GM21529 (cell line): Measurements from ENCODE around the gene RAB11A.
A peak's percentile ranks its signal among the peaks of the same experiment; 100 is the strongest.

ENCODE experiments used
- ATAC-seq: cut with Tn5 transposase; IDR thresholded peaks from one replicate; pipeline ENCODE4 v1.9.1; 2021; ENCODE audit not compliant: unreplicated experiment

The RAB11A gene

DNA sequence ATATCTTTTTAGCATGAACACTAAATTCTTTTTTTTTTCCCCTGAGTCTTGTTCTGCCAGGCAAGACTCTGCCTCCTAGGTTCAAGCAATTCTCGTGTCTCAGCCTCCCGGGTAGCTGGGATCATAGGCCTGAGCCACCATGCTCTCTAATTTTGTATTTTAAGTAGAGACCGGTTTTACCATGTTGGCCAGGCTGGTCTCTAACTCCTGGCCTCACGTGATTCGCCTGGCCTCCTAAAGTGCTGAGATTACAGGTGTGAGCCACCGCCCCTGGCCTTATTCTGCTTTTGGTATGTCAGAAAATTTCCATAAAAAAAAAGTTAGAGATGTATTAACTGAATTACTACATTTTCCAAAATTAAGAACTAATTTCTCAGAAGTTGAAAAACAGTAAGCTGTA, 14.3 kb downstream of the RAB11A start:
- ATAC-seq: no peak

DNA sequence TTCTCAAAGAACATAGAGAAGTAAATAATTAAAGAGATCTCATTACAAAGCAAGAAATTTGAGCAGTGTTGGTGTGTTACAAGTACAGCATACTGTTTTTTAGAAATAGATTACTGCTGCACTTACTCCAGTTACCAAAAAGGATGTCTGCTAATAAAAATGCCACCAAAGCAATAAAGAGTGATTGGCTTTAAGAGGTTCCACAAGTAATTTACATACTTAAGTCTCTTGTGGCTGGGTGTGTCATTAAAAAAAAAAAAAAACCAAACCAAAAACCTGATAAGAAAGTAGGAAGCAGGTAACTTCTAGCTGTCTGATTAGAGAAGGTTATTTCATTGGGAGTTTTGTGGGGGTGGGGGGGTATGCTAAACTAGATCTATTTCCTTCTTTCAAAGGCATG, 15.2 kb downstream of the RAB11A start:
- ATAC-seq: no peak

DNA sequence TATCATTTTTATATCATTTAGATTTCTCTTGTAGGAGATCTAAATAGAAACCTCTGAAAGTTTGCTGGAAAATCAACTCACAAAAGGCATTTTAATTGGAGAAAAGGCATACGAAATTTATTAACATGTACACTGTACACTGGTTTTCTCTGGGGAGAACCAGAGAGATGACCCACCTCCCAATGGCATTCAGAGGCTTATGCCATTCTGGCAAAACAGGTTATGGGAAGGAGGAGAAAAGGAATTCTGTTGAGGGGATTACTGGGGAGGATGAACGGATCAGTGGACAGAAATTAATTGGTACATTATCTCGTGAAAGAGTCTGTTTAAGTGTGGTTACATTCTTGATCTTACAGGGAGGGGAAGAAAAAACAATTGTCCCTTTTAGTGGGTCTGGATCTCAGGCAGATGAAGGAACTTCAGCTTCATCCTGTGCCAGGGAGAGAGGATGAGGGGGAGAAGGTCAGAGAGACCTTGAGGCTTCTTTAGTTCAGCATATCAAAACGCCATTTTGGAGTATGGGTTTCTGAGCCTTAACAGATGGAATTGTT, 16.5 kb downstream of the RAB11A start:
- ATAC-seq: no peak

DNA sequence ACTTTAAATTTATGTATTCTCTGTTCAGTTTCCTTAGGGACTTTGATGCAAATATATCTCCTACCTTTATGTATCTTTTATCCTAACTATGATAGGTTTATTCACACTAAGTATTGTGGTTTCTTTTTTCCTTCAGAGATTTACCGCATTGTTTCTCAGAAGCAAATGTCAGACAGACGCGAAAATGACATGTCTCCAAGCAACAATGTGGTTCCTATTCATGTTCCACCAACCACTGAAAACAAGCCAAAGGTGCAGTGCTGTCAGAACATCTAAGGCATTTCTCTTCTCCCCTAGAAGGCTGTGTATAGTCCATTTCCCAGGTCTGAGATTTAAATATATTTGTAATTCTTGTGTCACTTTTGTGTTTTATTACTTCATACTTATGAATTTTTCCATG, 18.3 kb downstream of the RAB11A start:
- ATAC-seq: no peak

DNA sequence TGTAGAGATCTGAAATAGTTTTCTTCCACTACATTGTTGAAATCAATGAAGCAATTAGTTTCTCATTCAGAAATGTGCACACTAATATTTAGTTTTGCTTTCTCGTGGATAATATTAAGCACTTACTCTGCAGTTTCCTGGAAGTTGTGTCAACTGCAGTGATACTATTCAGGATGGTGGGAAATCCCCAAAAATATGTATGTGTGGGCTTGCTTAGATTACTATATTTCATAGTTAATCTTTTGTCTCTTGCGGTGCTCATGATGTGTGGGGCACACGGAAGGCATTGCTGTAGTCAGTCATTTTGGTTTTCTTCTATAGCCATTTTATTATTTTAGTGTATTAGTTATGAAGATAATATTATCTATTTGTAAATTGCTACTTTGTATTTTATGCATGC, 19.7 kb downstream of the RAB11A start:
- no peak for ATAC-seq

DNA sequence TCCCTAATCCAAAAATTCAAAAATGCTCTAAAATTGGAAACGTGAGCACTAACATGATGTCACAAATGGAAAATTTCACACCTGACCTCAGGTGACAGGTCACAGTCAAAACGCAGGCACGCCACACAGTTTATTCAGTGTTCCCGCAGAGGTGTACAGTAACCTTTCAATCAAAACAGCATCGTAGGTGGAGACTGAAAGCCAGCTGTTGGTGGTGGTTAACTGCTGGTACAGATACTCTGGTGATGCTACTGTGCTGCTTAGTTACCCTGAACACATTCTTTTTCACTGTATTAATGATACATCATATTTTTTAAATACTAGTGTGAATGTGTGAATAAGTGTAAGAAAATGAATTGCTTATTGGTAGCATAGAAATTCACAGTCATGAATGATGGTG, 23.8 kb downstream of the RAB11A start:
- ATAC-seq: no peak

DNA sequence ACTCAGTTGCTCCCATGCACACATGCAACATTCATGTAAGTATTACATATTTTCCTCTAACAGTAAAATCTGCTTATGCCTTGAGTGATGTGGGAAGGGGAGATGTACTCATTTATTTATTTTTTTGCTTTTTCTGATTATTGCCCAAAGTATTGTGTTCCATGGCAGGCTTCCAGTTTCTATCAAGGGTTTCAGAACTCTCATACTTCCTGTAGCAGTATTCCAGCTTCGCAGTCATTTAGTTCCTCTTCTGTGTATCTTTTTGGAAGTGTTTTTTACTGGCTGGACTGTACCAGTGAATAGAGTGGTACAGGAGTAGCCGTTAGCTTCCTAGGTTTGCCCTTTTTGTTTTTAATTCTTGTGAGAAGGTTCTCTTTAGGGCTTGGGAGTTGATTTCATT, 26.9 kb downstream of the RAB11A start:
- no peak for ATAC-seq

DNA sequence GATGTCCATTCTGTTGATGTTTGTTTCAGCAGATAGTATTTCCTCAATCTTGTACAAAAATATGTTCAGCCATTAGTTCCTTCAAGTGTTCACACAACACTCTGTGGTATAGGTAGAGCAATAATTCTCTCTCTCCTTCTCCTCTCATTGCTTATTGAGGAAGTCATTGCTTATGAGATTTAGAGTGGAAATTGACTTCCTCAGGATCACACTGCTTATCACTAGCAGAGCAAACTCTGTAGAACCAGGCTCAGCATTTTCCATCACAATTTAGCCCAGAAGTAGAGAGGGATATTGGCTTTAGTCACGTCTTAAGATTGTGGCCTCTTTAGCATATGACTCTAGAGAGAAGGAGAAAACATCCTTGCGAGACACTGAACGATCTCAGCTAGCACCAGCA, 31.2 kb downstream of the RAB11A start:
- ATAC-seq: no peak

DNA sequence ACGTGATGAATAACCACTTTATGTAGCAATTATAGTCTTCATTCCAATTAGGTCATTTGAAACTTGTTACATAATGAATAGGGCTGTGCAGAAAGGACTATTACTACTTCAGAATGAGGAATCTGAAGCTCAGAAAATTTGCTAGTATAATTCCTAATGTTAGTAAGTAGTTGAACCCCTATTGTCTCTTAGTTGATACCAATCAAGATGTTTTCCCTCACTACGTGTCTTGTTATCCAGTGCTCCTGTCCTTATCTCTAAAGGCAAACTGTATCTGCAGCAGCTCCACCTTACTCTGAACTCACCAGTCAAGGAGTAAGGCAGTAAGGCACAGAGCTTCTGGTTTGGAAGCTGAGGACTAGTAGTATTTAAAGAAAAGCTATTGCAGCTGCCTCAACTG, 32.0 kb downstream of the RAB11A start:
- ATAC-seq: no peak

DNA sequence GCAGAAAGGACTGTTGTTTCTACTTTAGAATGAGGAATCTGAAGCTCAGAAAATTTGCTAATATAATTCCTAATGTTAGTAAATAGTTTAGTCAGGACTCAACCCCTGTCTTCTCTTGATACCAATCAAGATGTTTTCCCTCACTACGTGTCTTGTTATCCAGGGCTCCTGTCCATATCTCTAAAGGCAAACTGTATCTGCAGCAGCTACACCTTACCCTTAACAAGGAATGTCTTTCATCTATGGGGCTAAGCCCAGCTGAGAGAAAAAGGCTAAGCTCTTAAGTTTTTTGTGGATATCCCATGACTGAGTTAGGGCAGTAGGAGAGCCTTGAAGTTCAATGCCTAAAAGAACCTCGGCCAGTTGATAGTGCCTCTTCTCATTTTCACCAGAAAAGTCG, 32.5 kb downstream of the RAB11A start:
- ATAC-seq: no peak

DNA sequence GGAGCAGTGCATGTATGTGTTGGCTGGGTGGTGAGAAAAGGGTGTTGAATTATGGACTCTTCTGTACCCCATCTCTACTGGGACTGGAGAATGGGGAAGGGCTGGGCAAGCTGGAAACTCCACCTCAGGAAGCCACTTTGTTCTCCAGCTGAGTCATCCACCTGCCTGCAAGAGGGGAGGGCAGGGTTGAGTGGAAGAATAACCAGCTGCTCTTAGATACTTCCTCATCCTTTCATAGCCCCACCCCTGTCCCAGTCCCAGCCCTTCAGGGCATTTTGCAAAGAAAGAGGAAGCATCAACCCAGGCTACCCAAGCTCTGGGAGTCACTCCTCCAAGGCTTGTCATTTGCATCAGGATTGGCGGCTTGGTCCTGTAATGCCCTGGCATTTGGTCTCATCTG, 33.1 kb downstream of the RAB11A start:
- ATAC-seq: peak; percentile 88

DNA sequence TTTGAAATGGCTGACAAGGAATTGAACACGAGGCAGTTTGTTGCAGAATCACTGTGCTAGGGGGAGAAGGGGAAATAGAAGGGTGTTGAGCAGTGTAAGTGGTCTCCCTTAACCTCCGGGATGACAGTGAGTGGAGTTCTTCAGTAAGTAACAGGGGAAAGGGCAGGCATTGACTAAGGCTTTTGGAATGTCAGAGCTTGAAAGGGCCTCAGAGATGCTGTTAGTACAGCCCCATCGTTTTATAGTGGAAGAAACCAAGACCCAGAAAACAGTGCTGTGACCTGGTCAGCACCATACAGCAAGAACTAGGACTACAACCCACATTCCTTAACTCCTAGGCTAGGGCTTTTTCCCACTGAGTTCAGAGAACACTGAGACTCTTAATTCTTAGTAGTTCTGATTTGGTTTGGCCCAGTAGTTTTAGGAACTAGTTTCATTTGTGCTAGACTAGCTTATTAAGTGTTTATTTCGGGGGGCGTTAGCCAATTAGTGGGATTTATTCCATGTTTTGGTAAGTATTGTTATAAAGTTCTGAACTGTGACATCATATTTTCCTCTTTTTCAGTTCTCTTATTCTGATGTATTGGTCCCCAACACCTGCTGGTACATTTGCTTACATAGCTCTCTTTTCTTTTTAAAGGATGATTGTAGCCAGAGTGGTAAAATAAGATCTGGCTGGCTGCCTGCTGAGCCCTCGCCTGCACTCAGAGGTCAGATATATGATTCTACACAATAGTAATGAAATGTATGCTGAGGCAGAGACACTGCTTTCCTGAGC, 34.2 kb downstream of the RAB11A start:
- no peak for ATAC-seq

DNA sequence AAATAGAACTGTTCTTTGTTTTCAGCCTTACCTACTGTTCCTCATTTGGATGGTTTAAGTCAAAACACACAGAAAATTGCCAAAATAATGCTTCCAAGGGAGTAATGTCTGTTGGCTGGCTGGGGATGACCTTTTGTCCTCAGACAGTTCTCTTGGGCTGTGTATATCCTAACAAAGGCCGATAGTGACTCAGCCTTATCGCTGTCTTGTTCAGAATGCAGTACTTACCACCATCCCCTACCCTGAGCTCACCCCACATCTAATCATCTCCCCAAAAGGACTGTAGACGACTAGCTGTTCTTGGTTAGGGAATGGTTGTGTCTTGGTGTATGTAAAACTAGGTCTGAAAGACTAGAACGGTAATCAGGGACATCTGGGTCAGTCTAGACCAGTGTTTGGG, 35.0 kb downstream of the RAB11A start:
- no peak for ATAC-seq

DNA sequence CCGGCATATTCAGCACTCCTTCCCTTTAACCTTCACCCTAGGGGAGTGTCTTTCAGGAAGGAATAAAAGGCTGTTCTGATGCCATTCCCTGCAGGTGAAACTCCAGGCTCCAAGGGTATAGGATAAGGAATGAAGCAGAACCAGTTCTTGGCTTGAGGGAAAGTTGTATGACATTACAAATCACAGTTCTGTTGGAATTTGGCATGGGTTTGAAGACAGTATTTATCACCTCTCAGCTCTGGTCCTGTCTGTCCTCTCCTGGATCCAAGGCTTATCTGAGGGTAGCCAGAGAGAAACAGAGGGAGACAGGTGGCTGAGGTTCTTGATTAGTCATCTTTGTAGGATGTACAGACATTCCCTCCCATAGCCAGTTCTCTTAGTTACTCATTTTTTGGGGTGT, 37.1 kb downstream of the RAB11A start:
- ATAC-seq: no peak

DNA sequence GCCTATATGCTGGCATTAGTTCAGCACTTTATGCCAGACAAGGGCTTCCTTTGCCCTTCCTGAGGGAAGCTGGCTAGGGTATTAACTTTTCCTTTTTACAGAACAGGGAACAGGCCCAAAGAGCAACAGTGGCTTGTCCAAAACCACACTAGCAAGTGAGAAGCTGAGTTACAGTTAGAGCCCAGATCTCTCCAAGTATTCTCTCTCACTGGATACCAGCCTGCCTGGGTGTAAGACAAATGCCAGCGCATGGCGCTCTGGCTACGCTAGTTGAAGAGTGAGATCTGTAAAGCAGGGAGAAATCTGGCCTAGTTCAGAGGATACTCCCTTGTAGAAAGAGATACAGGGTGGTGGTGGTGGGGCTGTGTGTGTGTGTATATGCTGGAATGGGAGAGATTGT, 38.4 kb downstream of the RAB11A start:
- no peak for ATAC-seq

DNA sequence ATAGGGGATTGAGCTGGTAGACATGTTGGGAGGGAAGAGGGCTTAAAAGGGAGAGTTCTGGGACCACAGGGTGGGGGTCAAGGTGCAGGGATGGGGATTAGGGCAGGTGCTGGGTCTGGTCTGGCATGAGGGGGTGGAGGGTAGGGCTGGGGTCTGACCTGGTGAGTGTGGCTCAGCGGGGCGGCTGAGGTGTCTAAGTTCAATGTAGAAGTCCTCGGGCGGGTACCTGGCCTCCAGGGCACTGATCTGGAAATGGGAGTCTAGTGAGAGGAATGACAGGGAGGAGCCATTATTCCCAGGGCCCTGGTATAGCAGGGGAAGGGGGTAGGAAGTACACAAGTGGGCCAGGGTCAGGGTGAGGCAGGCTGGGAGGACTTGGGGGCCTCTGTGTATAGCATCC, 39.6 kb downstream of the RAB11A start:
- ATAC-seq: no peak

DNA sequence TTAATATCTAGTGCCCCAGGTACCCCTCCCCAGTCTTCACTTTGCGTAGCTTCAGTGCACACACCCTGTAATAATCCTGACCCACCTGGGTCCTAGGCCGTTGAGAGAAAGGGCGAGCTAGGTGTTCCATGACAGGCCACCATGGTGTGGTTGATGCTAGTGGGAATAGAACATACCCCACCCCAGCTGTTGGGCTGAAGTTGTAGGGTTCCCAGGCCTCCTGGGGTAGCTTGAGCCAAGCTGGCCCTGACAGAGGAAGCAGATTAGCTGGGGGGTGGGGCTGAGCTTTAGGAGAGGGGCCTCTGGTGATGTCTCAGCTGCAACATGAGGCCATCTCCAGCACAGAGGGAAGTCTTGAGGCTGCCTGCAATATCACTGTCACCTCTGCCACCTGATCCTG, 40.5 kb downstream of the RAB11A start:
- no peak for ATAC-seq

DNA sequence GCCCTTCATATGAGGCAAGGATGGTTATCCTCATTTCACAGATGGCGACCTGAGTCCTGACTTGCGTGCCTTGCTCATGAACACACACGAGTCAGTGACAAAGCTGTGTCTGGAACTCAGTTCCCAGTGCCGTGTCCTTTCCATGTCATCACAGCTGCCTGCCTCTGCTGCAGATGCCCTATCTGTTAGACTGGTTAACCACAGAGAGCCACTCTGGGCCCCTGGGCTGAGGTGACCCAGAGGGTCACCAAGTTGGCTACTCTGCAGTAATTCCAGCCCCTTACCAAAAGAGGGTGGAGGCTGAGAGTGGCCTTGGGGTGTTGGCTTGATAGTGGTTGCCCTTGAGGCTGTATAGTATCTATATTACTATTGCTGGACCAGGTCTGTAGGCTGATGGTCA, 41.0 kb downstream of the RAB11A start:
- ATAC-seq: no peak

DNA sequence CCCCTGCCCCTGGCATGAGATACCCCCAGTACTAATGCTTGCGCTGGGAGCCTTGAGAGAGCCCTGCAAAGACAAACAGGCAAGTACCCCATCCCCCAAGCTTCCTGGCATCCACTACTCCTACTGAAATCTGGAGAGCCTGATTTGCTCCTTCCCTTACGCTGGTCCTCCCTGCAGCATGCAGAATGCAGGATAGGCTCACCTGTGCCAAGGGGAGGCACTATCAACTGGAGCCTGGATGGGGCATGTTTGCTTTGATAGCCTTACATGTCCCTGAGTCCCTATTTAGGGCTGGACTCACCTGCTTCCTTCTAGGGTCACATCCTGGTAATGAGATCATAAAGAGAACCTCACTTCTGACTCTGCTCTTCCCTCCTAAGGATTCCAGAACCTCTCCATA, 42.9 kb downstream of the RAB11A start:
- ATAC-seq: no peak

DNA sequence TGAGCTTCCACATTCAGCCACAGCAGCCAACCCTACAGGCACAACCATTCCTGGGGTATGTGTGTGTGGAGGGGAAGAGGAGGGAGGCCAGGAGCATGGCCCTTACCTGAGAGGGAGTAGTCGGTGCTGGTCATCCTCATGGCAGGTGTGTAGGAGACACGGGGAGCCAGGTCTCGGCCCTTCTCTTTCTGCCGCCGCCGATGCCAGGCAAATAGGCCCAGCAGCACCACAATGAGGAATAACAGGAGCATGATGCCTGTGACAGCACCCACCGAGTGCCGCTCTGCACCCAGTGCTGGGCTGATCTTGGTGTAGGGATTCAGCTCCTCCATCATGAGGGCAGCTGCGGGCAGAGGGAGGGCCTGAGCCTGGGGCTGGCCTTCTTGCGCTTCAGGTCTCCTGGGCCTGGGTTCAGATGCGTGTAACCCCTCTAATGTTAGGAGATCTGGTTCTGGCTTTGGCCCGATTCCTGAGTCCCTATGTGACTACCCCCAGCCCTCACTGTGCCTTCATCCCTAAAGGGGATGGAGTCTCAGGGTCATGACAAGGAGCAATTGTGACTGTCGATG, 44.4 kb downstream of the RAB11A start:
- ATAC-seq: no peak

DNA sequence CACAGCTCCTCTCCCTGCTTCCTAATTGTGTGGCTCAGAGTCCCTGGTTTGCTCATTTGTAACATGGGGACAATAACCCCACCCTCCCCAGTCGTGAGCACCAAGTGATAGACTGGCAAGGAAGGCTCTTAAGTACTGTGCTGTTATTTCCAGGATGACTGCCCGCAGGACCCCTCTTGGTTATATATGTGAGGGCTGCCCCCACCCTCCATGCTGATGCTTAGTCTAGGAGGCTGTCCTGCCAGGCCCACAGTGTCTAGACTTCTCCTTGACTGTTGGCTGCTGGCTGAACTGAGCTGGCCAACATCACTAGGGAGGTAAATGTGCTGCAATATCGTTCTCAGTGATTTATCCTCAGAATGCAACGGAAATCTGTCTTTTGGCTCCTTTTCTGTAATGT, 45.1 kb downstream of the RAB11A start:
- no peak for ATAC-seq

DNA sequence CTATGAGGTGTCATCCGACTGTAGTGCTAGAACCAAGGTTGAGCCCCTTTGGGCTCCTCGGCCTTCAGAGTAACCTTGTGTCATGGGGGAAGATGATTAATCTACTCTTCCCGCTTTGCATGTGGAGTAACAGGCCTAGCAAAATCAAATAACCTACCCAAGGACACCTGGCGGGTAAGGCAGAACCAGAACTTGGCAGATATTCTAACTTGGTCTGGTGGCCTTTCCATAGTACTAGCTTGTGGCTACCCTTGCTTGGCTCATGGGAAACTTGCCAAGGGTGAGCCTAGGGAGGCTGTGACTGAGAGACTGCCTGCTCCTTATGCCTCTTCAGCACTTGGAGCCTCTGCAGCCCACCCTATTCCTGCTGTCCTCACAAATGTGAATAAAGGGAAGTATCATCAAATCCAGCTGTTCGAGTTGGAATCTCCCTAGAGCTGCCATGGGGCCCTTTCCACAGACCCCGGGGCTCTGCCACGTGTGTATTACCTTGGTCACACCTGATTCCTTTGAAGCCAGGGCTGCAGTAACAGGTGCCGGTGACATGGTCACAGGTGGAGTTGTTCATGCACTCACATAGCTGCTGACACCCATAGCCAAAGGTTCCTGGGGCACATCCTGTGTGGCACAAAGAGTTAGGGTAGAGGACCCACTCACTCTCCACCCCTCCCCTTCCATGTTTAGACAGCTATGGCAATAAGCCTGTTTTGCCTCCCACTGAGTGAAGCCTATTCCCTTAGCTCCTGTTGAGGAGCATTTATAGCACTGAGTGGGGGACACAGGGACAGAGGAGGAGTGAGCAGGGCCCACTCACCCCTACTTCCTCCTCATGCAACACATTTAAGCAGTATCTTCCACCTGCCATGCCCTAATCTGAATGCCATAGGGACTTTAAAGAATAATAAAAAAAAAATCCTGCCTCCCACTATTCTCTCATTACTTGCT, 46.0 kb downstream of the RAB11A start:
- ATAC-seq: no peak
